ENCODE results near the gene RHOU. TPM values are rescaled to one million over a fixed set of nuclear protein-coding genes. Genes with fewer than 3 reads are reported as not detected.
A peak's percentile ranks its signal among the peaks of the same experiment; 100 is the strongest.
"Not testable (repeated sequence)": the region's sequence is repeated elsewhere in the genome, so short reads cannot be mapped to it uniquely, and the experiment has no call there.

The RHOU gene
- total RNA-seq: 1 to 10 TPM in 1 of 2 experiments, under 1 TPM in 1; 0.61 to 4.5 TPM

DNA sequence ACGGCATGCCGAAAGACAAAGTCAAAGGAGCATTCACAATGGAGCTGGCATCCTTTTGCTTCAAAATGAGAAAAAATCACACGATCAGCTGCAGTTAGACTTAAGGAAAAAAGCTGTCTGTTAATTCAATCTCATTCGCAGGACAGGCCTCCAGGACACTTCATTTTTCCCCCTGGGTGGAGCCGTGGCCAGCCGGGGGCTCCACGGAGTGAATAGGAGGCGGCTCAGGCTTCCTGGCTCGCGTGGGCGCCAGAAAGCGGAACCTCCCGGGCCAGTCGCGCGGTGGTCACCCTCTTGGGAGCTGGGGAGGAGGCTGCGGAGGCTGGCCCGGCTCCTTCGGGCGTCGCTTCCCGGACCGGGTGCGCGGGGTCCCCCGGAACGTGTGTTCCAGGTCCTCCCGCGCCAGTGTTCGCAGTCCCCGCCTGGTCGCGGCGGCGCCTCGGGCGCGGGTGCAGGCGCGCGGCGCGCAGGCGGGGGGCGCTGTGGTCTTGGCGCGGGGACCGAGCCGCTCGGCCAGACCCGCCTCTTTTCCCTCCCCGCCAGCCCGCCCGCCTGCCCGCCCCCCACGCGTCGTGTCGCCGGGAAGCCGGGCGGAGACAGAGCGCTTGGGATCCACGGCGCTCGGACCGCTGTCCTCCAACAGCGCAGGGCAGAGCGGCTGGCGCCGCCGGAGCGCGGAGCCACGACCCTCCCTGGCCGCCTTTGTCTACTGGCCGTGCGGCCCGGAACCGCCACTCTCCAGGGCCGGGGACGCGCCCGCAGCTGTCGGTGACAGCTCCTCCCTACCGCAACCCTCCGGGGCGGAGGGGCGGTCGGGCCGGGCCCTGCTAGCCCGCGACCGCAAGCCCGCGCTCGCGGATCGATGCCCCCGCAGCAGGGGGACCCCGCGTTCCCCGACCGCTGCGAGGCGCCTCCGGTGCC is at the start of gene RHOU:
TSS of gene RHOU (plus strand) at position 599 of the 921 bp plus-strand sequence. CDS start at position 863, 264 bp downstream.
- peaks cover 57% of the 10 kb centered on the region for H3K27me3 Mint-ChIP-seq
- no peaks in the 10 kb centered on the region for H3K9me3 Mint-ChIP-seq (ENCODE audit: low read depth)
- peak within 1 kb of the TSS; percentile 77 for H3K4me3 Mint-ChIP-seq
- peaks cover 10% of the 10 kb centered on the region for H3K4me1 Mint-ChIP-seq
- peaks cover 2% of the 10 kb centered on the region for H3K36me3 Mint-ChIP-seq
- ATAC-seq (peak; percentile 94), DNase-seq (peak; percentile 72)
- H3K27ac Mint-ChIP-seq: no peak within 1 kb of the TSS
- CTCF ChIA-PET: interaction anchor here (0.6 to 3.3 kb wide), 39 partner anchors 9 to 524 kb away, joined by 3 to 41 read pairs (median 5); no protein-coding TSS in a partner anchor

DNA sequence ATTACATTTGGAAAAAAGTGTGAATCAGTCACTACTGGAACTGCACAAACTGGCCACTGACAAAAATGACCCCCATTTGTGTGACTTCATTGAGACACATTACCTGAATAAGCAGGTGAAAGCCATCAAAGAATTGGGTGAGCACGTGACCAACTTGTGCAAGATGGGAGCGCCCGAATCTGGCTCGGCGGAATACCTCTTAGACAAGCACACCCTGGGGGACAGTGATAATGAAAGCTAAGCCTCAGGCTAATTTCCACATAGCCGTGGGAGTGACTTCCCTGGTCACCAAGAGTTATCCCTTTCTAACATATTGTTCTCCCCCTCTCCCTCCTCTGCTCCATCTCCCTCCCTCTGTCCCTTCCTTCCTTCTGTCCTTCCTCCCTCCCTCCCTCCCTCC is 47.7 kb upstream of the RHOU start:
- H3K27me3 Mint-ChIP-seq: peaks cover 45% of the 10 kb centered on the region
- CTCF ChIA-PET: interaction anchor here (1.1 kb wide), 1 partner anchor 571 kb away, joined by 3 read pairs; no protein-coding TSS in a partner anchor
- no peak overlapping the region for H3K4me3 Mint-ChIP-seq
- no peaks in the 10 kb centered on the region for H3K4me1 Mint-ChIP-seq
- no peaks in the 10 kb centered on the region for H3K36me3 Mint-ChIP-seq
- no peaks in the 10 kb centered on the region for H3K9me3 Mint-ChIP-seq (ENCODE audit: low read depth)
- ATAC-seq (no peak), DNase-seq (no peak)
- no peak overlapping the region for H3K27ac Mint-ChIP-seq

DNA sequence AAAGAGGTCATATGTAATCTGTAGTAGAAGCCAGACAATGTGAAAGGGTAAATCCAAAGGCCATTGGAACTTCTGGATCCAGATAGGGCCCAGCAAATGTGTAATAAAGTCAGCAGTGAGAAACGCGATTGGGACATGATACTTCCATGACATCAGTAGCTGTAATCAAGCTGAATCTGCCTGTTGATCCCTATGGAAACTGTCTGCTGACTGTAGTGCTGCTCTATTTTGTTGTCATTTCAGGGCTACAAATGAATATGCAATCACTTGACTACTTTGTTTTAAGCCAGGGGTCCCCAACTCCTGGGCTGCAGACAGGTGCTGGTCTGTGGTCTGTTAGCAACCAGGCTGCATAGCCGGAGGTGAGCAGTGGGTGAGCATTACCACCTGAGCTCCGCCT is 46.0 kb upstream of the RHOU start:
- H3K27ac Mint-ChIP-seq: no peak overlapping the region
- ATAC-seq (no peak), DNase-seq (no peak)
- H3K27me3 Mint-ChIP-seq: peaks cover 37% of the 10 kb centered on the region
- no peak overlapping the region for H3K4me3 Mint-ChIP-seq
- H3K9me3 Mint-ChIP-seq (ENCODE audit: low read depth): no peaks in the 10 kb centered on the region
- CTCF ChIA-PET: interaction anchor here (0.6 kb wide), 1 partner anchor 427 kb away, joined by 4 read pairs; no protein-coding TSS in a partner anchor
- peaks cover under 1% of the 10 kb centered on the region for H3K4me1 Mint-ChIP-seq
- H3K36me3 Mint-ChIP-seq: no peaks in the 10 kb centered on the region

DNA sequence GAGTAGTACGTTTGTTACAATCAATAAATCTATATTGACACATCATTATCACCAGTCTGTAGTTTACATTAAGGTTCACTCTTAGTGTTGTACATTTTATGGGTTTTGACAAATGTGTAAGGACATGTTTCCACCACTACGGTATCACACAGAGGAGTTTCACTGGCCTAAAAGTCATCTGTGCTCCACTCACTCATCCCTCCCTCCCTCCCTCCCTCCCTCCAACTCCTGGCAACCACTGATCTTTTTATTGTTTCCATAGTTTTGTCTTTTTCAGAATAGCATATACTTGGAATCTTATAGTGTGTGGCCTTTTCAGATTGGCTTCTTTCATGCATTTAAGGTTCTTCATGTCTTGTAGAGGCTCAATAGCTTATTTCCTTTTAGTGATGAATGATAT is 44.1 kb upstream of the RHOU start:
- Mint-ChIP-seq H3K4me1 (peaks cover 14% of the 10 kb centered on the region), H3K36me3 (no peaks in the 10 kb centered on the region), H3K27ac (no peak overlapping the region), H3K4me3 (no peak overlapping the region), H3K9me3 (ENCODE audit: low read depth) (no peaks in the 10 kb centered on the region), H3K27me3 (peaks cover 41% of the 10 kb centered on the region)
- no peak for DNase-seq
- CTCF ChIA-PET: interaction anchor here (0.7 to 5.9 kb wide), 9 partner anchors 23 to 791 kb away, joined by 3 to 29 read pairs (median 3); no protein-coding TSS in a partner anchor
- no peak for ATAC-seq

DNA sequence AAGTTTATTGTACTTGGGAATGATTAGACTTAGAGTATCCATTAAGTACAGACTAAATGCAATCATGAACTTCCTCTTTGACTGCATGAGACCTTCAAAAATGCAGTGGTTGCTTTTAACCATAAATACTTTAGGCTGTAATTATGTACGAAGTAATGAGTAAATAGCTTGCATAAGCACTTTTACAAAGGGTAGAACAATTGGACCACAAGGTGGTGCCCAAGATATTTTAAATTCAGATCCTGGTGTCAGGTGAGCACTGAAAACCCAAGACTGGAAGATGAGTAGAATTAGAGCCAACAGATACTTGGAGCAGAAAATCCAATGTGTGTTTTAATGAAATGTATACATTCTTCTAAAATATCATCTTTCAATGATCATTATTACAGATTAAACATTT is 43.4 kb upstream of the RHOU start:
- ATAC-seq (no peak), DNase-seq (peak; percentile 45)
- H3K4me3 Mint-ChIP-seq: no peak overlapping the region
- H3K27ac Mint-ChIP-seq: no peak overlapping the region
- peaks cover 14% of the 10 kb centered on the region for H3K4me1 Mint-ChIP-seq
- H3K9me3 Mint-ChIP-seq (ENCODE audit: low read depth): no peaks in the 10 kb centered on the region
- H3K27me3 Mint-ChIP-seq: peaks cover 46% of the 10 kb centered on the region
- no peaks in the 10 kb centered on the region for H3K36me3 Mint-ChIP-seq
- CTCF ChIA-PET: interaction anchor here (0.7 to 5.9 kb wide), 10 partner anchors 24 to 790 kb away, joined by 3 to 29 read pairs (median 4); no protein-coding TSS in a partner anchor

DNA sequence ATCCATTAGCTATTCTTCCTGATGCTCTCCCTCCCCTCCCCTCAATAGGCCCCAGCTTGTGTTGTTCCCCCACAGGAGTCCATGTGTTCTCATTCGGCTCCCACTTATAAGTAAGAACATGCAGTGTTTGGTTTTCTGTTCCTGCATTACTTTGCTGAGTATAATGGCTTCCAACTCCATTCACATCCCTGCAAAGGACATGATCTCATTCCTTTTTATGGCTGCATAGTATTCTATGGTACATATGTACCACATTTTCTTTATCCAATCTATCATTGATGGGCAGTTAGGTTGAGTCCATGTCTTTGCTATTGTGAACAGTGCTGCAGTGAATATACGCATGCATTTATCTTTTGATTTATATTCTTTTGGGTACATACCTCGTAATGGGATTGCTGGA is 40.8 kb upstream of the RHOU start:
- CTCF ChIA-PET: interaction anchor here (1.5 to 5.9 kb wide), 3 partner anchors 8 to 534 kb away, joined by 4 to 29 read pairs (median 4); no protein-coding TSS in a partner anchor
- ATAC-seq; DNase-seq; H3K4me3 Mint-ChIP-seq; H3K36me3 Mint-ChIP-seq; H3K9me3 Mint-ChIP-seq (ENCODE audit: low read depth); H3K27ac Mint-ChIP-seq: not testable (repeated sequence)
- Mint-ChIP-seq H3K4me1 (peaks cover 14% of the 10 kb centered on the region), H3K27me3 (peaks cover 48% of the 10 kb centered on the region)

DNA sequence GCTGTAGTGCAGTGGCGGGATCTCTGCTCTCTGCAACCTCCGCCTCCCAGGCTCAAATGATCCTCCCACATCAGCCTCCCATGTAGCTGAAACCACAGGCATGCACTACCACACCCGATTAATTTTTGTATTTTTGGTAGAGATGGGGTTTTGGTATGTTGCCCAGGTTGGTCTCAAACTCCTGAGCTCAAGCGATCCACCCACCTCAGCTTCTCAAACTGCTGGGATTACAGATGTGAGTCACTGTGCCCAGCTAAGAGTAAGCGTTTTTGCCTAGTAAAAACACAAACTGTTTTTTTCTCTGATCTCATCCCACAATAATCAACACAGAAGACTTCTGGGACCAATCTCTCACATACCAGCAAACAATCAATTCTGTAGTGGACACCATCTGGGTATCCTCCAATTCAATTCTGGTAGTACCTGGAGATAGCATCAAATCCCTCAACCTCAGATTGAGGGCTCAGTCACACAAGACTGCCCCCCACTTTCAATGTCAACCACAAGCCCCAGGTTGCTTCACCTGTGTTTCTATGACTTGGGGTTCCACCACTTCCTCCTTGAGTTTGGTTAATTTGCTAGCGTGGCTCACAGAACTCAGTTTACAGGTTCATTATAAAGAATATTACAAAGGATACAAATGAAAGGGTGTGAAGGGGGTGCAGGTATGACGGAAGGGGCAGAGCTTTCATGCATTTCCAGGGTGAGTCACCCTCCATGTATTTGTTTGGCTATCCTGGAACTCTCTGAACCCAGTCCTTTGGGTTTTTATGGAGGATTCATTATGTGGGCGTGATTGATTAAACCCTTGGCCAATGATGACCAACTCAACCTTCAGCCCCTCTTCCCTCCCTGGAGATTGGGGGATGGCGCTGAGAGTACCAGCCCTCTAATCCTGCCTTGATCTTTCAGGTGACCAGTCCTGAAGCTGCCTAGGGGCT is 40.0 kb upstream of the RHOU start:
- peaks cover 44% of the 10 kb centered on the region for H3K27me3 Mint-ChIP-seq
- peak; percentile 59 for DNase-seq
- H3K4me3 Mint-ChIP-seq: no peak overlapping the region
- H3K4me1 Mint-ChIP-seq: peaks cover 14% of the 10 kb centered on the region
- no peak overlapping the region for H3K27ac Mint-ChIP-seq
- no peaks in the 10 kb centered on the region for H3K9me3 Mint-ChIP-seq (ENCODE audit: low read depth)
- H3K36me3 Mint-ChIP-seq: no peaks in the 10 kb centered on the region
- ATAC-seq: peak; percentile 49
- CTCF ChIA-PET: interaction anchor here (1.5 to 5.9 kb wide), 2 partner anchors 42 to 533 kb away, joined by 4 to 29 read pairs; no protein-coding TSS in a partner anchor

DNA sequence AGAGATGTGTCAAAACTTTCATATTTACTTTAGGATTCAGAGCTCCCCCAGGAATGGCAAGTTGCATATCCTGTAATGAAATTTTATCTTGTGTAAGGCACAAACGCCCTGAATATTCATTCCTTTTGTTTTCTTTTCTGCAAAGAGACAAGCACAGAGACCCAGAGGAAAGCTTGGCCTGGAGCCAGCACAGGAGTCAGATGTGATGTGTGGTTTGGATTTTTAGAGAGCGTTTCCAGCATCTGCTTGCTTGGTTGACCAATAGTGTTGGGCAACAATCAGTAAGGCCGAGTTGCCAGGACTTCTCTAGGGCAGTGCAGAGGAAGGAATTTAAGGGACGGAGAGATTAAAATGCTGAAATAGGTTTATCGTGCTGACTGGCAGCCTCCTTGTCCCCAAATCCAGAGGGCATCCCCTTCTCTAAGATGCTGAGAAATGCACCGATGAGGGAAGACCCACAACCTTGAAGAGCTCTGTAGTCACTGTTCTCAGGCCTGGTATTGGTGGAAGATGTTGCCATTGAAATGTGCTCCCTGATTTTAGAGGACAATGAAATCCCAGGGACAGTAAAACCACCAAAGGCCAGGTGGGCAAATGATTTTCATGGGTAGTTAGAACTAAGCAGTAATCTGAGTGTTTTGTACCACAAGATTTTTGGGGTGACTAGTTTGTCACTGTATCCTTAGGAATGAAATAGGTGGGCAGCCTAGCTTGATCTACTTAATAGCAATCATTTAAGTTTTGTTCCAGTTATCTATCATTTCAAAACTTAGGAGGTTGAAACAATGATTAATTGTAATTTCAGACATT is 37.9 kb upstream of the RHOU start:
- ATAC-seq: no peak

DNA sequence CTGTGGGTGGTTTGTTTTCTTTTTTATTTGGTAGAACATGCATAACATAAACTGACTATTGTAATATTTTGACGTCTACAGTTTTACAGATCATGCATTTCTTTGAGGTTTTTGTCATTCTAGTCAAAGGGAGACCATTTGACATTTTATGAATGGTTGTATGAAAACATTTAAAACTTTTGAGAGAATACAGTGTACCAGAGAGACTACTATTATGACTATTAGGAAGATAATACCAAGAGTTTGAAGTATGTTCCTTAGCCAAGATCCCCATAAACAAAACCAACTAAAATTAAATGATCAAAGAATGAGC is 37.3 kb upstream of the RHOU start:
- H3K9me3 Mint-ChIP-seq (ENCODE audit: low read depth): peaks cover 2% of the 10 kb centered on the region
- H3K4me3 Mint-ChIP-seq: no peak overlapping the region
- ATAC-seq: no peak
- no peak for DNase-seq
- no peak overlapping the region for H3K27ac Mint-ChIP-seq
- H3K36me3 Mint-ChIP-seq: no peaks in the 10 kb centered on the region
- peaks cover 14% of the 10 kb centered on the region for H3K4me1 Mint-ChIP-seq
- H3K27me3 Mint-ChIP-seq: peaks cover 42% of the 10 kb centered on the region
- CTCF ChIA-PET: no interaction called here

More for the DNA sequence above, 37.9 kb upstream of the RHOU start:
- Mint-ChIP-seq H3K27me3 (peaks cover 39% of the 10 kb centered on the region), H3K4me3 (no peak overlapping the region), H3K4me1 (peaks cover 14% of the 10 kb centered on the region), H3K36me3 (no peaks in the 10 kb centered on the region), H3K9me3 (ENCODE audit: low read depth) (no peaks in the 10 kb centered on the region), H3K27ac (no peak overlapping the region)
- no peak for DNase-seq
- CTCF ChIA-PET: no interaction called here

DNA sequence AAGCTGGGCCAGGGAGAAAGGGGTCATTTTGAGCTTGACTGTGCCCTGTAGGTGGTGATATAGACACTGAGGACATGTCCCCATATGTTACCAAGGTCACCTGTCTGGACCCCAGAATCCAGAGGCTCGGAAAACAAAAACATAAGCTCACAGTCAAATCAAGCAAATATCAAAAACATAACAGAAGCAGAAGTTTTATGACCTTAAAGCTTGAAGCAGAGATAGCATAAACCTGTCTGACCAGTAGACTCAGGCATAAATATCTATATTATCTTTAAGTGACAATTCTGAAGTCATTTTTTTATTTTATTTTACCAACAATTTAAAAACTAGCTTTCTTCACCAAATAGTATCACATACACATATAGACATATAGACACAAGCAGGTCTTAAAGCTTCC is 32.8 kb upstream of the RHOU start:
- peaks cover 25% of the 10 kb centered on the region for H3K27me3 Mint-ChIP-seq
- H3K9me3 Mint-ChIP-seq (ENCODE audit: low read depth): peaks cover 2% of the 10 kb centered on the region
- CTCF ChIA-PET: interaction anchor here (1.1 to 2.0 kb wide), 5 partner anchors 9 to 527 kb away, joined by 3 to 7 read pairs (median 4); no protein-coding TSS in a partner anchor
- no peaks in the 10 kb centered on the region for H3K4me1 Mint-ChIP-seq
- DNase-seq (no peak), ATAC-seq (no peak)
- H3K4me3 Mint-ChIP-seq: no peak overlapping the region
- no peak overlapping the region for H3K27ac Mint-ChIP-seq
- H3K36me3 Mint-ChIP-seq: no peaks in the 10 kb centered on the region

DNA sequence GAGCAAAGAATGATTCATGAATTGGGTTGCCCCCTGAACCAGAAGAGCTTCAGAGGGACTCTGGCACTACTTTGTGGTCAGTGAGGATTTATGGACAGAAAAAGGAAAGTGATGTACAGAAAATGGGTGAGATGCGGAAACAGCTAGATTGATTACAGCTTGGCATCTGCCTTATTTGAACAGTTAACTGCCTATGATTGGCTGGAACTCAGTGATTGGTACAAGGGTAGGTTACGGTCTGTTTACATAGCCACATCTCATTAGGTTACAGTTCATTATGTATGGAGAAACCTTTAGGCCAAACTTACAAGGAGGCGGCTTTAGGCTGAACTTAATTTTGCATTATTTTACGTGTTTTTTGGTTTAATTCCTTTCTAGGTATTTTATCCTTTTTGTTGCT is 29.0 kb upstream of the RHOU start:
- peaks cover 16% of the 10 kb centered on the region for H3K27me3 Mint-ChIP-seq
- CTCF ChIA-PET: interaction anchor here (1.1 kb wide), 1 partner anchor 285 kb away, joined by 3 read pairs; no protein-coding TSS in a partner anchor
- H3K27ac Mint-ChIP-seq: no peak overlapping the region
- H3K4me3 Mint-ChIP-seq: no peak overlapping the region
- peaks cover 2% of the 10 kb centered on the region for H3K9me3 Mint-ChIP-seq (ENCODE audit: low read depth)
- H3K36me3 Mint-ChIP-seq: no peaks in the 10 kb centered on the region
- H3K4me1 Mint-ChIP-seq: no peaks in the 10 kb centered on the region
- no peak for ATAC-seq
- DNase-seq: no peak

DNA sequence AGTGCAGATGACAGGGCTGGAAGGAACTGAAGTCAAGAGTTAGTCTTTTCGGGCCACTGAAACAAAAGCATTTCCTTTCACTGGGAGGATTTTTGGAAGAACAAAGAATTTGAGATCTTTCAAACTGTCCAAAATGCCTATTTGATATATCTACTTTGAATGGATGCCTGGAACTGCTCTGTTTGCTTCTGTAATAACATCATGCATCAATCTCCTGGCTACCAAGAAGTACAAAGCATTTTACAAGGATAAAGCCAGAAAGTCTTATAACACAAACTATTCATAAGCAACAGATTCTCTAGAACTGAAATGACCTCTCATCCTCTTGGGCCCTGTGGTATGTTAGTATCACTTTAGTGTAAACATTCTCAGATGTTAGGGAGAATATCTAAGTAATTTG is 18.2 kb upstream of the RHOU start:
- Mint-ChIP-seq H3K27ac (no peak overlapping the region), H3K27me3 (peaks cover 20% of the 10 kb centered on the region), H3K4me1 (no peaks in the 10 kb centered on the region), H3K4me3 (no peak overlapping the region), H3K36me3 (no peaks in the 10 kb centered on the region), H3K9me3 (ENCODE audit: low read depth) (no peaks in the 10 kb centered on the region)
- ATAC-seq: no peak
- CTCF ChIA-PET: no interaction called here
- DNase-seq: no peak
